Transverse colon (tissue), 4 donors: ENCODE data around the gene ITM2C.

Source experiments
- CTCF ChIP-seq, 5 experiments: fragments of 200-600 bp in 3 of 5; fragments of 450-650 bp in 2 of 5; sonication (generic) in 3 of 5; IDR thresholded peaks; 1 replicate in 2 of 5; 2 replicates in 3 of 5; pipeline ENCODE4 v1.5.1; 2016 to 2017; ENCODE audit warnings: antibody characterized with exemption in 5 of 5, inconsistent platforms in 3 of 5, mild to moderate bottlenecking in 2 of 5, moderate library complexity in 1 of 5
- EP300 ChIP-seq: sonication (generic); formaldehyde crosslinking; IDR thresholded peaks from one replicate; pipeline ENCODE4 v1.6.1; 2017; ENCODE audit warnings: antibody characterized with exemption, low read depth
- POLR2A ChIP-seq: fragments of 450-650 bp; IDR thresholded peaks from one replicate; pipeline ENCODE4 v1.6.1; 2016; ENCODE audit warnings: antibody characterized with exemption, mild to moderate bottlenecking, moderate library complexity
- POLR2AphosphoS5 ChIP-seq, 3 donors: sonication (generic); formaldehyde crosslinking; IDR thresholded peaks; one replicate each; pipeline ENCODE4 v1.6.1; 2016; ENCODE audit warnings: antibody characterized with exemption in 3 of 3

GRCh38 chr2:230864605-230865306, at the start of gene ITM2C:
- TF ChIP-seq CTCF (IDR thresholded peaks at IDR 0.05) (peak in 4 of 5 experiments; percentile 25 to 42 (median 34)), POLR2AphosphoS5 (IDR thresholded peaks at IDR 0.05) (peak; percentile 93 to 97 (median 97)), POLR2A (peak; percentile 95), EP300 (no peak)
